GM23338 (cell line): ENCODE data around the gene C4BPB. TPM values are rescaled to one million over a fixed set of nuclear protein-coding genes. Genes with fewer than 3 reads are reported as not detected.
A peak's percentile ranks its signal among the peaks of the same experiment; 100 is the strongest.

Source experiments
- ATAC-seq: fragments of 200-7000 bp; cut with Tn5 transposase; 3 replicates; pipeline ENCODE4 v1.9.1; 2020
- DNase-seq: peaks from one replicate; pipeline ENCODE4 v3.0.0-alpha.2; 2015; ENCODE audit warnings: low spot score
- H2AFZ ChIP-seq: fragments of 200-600 bp; sonication (generic); 2 replicates; pipeline ENCODE4 v1.8.0; 2016; ENCODE audit warnings: antibody characterized with exemption, mild to moderate bottlenecking, moderate library complexity
- H3F3A ChIP-seq: fragments of 200-600 bp; sonication (generic); replicated peaks from 2 replicates; pipeline ENCODE4 v1.8.0; 2017; ENCODE audit warnings: antibody characterized with exemption, mixed run types, low read depth
- H3K27ac ChIP-seq: fragments of 200-600 bp; sonication (generic); 2 replicates; pipeline ENCODE4 v1.6.1; 2016; ENCODE audit warnings: low read depth
- H3K27me3 ChIP-seq: fragments of 200-600 bp; sonication (generic); 2 replicates; pipeline ENCODE4 v1.8.0; 2016; ENCODE audit warnings: mild to moderate bottlenecking, mixed run types, moderate library complexity; ENCODE audit not compliant: insufficient read depth
- H3K36me3 ChIP-seq: fragments of 200-600 bp; sonication (generic); 2 replicates; pipeline ENCODE4 v1.8.0; 2016; ENCODE audit warnings: mild to moderate bottlenecking; ENCODE audit not compliant: insufficient read depth
- H3K4me1 ChIP-seq: fragments of 200-600 bp; sonication (generic); 2 replicates; pipeline ENCODE4 v1.8.0; 2016; ENCODE audit warnings: mild to moderate bottlenecking, moderate library complexity; ENCODE audit not compliant: insufficient read depth
- H3K4me2 ChIP-seq: fragments of 200-600 bp; sonication (generic); 2 replicates; pipeline ENCODE4 v1.7.1; 2017; ENCODE audit warnings: mixed run types
- H3K4me3 ChIP-seq: fragments of 200-600 bp; sonication (generic); 2 replicates; pipeline ENCODE4 v1.6.1; 2016; ENCODE audit warnings: mixed run types
- H3K79me2 ChIP-seq: fragments of 200-600 bp; sonication (generic); replicated peaks from 2 replicates; pipeline ENCODE4 v1.8.0; 2017; ENCODE audit warnings: mild to moderate bottlenecking; ENCODE audit not compliant: insufficient read depth
- H3K9me2 ChIP-seq: fragments of 200-600 bp; sonication (generic); 2 replicates; pipeline ENCODE4 v1.8.0; 2017; ENCODE audit not compliant: insufficient read depth
- H4K20me1 ChIP-seq: fragments of 200-600 bp; sonication (generic); replicated peaks from 2 replicates; pipeline ENCODE4 v1.8.0; 2017; ENCODE audit warnings: mild to moderate bottlenecking; ENCODE audit not compliant: insufficient read depth
- H3K27ac Mint-ChIP-seq: 2 replicates; pipeline ENCODE4 v1.8.0; 2020; ENCODE audit warnings: inconsistent platforms, mild to moderate bottlenecking, moderate library complexity, mixed read lengths
- H3K27me3 Mint-ChIP-seq: 3 replicates; pipeline ENCODE4 v1.8.0; 2022; ENCODE audit warnings: low read depth, mild to moderate bottlenecking, moderate library complexity, mixed read lengths, inconsistent platforms; ENCODE audit not compliant: insufficient read depth, poor library complexity
- H3K36me3 Mint-ChIP-seq: 3 replicates; pipeline ENCODE4 v1.8.0; 2021; ENCODE audit warnings: low read depth, mild to moderate bottlenecking, inconsistent platforms, moderate library complexity, mixed read lengths
- H3K4me1 Mint-ChIP-seq: 3 replicates; pipeline ENCODE4 v1.8.0; 2020; ENCODE audit warnings: mild to moderate bottlenecking, inconsistent platforms, mixed read lengths
- H3K4me3 Mint-ChIP-seq: 3 replicates; pipeline ENCODE4 v1.8.0; 2021; ENCODE audit warnings: moderate library complexity, mild to moderate bottlenecking, inconsistent platforms, mixed read lengths
- H3K9me3 Mint-ChIP-seq: 3 replicates; pipeline ENCODE4 v1.8.0; 2020; ENCODE audit warnings: moderate library complexity, mild to moderate bottlenecking, inconsistent platforms, mixed read lengths
- CREB1 ChIP-seq: fragments of 250-450 bp; sonication (Bioruptor Pico); IDR thresholded peaks from 2 replicates; pipeline ENCODE4 v1.5.0; 2020; ENCODE audit warnings: low read depth, mild to moderate bottlenecking, moderate library complexity
- EZH2 ChIP-seq: fragments of 200-600 bp; sonication (generic); IDR thresholded peaks from one replicate; pipeline ENCODE4 v1.8.0; 2017; ENCODE audit warnings: antibody characterized with exemption, mild to moderate bottlenecking, low read depth; ENCODE audit not compliant: unreplicated experiment
- EZH2phosphoT487 ChIP-seq: fragments of 200-600 bp; sonication (generic); IDR thresholded peaks from one replicate; pipeline ENCODE4 v1.8.1; 2018; ENCODE audit warnings: antibody characterized with exemption; ENCODE audit not compliant: unreplicated experiment
- NANOG ChIP-seq: IDR thresholded peaks from 2 replicates; pipeline ENCODE4 v1.6.1; 2016; ENCODE audit warnings: antibody characterized with exemption, borderline replicate concordance
- POLR2AphosphoS5 ChIP-seq: IDR thresholded peaks from 2 replicates; pipeline ENCODE4 v1.6.1; 2016; ENCODE audit warnings: antibody characterized with exemption, low read depth
- STAT1 ChIP-seq: IDR thresholded peaks from one replicate; pipeline ENCODE4 v1.6.1; 2016; ENCODE audit warnings: antibody characterized with exemption; ENCODE audit not compliant: unreplicated experiment
- ZNF114 ChIP-seq: fragments of 250-450 bp; sonication (Bioruptor Pico); IDR thresholded peaks from 2 replicates; pipeline ENCODE4 v1.5.0; 2020; ENCODE audit warnings: mild to moderate bottlenecking, moderate library complexity
- ZNF331 ChIP-seq: fragments of 250-450 bp; sonication (Bioruptor Pico); IDR thresholded peaks from 2 replicates; pipeline ENCODE4 v1.5.0; 2020; ENCODE audit warnings: low read depth, mild to moderate bottlenecking, moderate library complexity
- polyA plus RNA-seq: library from polyadenylated mRNA; unstranded; fragments of >200 nt; fragmentation: Nextera tagmentation; extraction: Ambion mirVana; gene quantifications from 2 replicates; pipeline ENCODE4 v1.2.1, GENCODE V29; 2016
- total RNA-seq: library from RNA; depleted of rRNA; stranded (reverse); fragments of >200 nt; shearing (Covaris generic); gene quantifications from 2 replicates; pipeline ENCODE4 v1.2.3, GENCODE V29; 2014
- TF ChIP-seq, protein P1 (sequence below): IDR thresholded peaks from 2 replicates; pipeline ENCODE4 v1.6.1; 2016; ENCODE audit warnings: antibody characterized with exemption
- TF ChIP-seq, protein P2 (sequence below), 2 experiments: fragments of 200-600 bp in 1 of 2; sonication (generic) in 1 of 2; conservative IDR thresholded peaks; 2 replicates each; pipeline versions ENCODE4 v1.5.1 to v1.6.1; 2016 to 2017; ENCODE audit warnings: antibody characterized with exemption in 2 of 2, low read depth in 2 of 2, mild to moderate bottlenecking in 2 of 2, moderate library complexity in 1 of 2
- TF ChIP-seq, protein P3 (sequence below): IDR thresholded peaks from one replicate; pipeline ENCODE4 v1.6.1; 2018; ENCODE audit warnings: antibody characterized with exemption; ENCODE audit not compliant: unreplicated experiment

C4BPB gene
- total and polyA plus RNA-seq, 2 experiments from 2014 or later: not detected

DNA sequence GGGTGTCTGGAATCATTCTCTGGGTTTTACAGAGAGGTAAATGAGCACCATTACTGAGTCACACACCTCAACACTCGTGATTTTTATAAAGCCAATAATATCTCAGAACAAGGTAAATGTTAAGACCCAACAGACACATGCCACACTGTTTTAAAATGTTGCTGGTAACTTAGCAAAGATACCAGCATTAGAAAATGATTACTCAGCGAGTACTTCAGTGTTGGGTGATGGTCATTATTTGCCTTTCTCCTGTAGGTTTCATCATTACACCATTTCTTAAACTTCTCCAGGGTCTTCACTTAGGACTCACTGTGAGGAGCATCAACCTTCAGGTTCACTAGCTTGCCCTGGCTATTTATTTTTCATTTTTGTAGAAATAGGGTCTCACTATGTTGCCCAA is 6.9 kb upstream of the C4BPB start:
- Histone ChIP-seq H3K4me1 (peaks cover 3% of the 10 kb centered on the region; the same call in 1 of the 2 replicates), H3K4me3 (no peak overlapping the region), H3K36me3 (no peaks in the 10 kb centered on the region), H3K9me2 (no peaks in the 10 kb centered on the region), H2AFZ (no peak overlapping the region), H3K27me3 (no peaks in the 10 kb centered on the region), H3K79me2 (no peaks in the 10 kb centered on the region), H3F3A (no peaks in the 10 kb centered on the region), H3K4me2 (no peak overlapping the region), H4K20me1 (no peaks in the 10 kb centered on the region), H3K27ac (no peak overlapping the region)
- H3K36me3 Mint-ChIP-seq: no peaks in the 10 kb centered on the region; the same call in 2 of the 3 replicates
- DNase-seq: no peak
- no peak overlapping the region for H3K27ac Mint-ChIP-seq
- H3K4me3 Mint-ChIP-seq: no peak overlapping the region
- TF ChIP-seq EZH2 (no peak), ZNF331 (CRISPR knock-in tag) (no peak), STAT1 (no peak), NANOG (no peak)
- TF ChIP-seq, protein P1, sequence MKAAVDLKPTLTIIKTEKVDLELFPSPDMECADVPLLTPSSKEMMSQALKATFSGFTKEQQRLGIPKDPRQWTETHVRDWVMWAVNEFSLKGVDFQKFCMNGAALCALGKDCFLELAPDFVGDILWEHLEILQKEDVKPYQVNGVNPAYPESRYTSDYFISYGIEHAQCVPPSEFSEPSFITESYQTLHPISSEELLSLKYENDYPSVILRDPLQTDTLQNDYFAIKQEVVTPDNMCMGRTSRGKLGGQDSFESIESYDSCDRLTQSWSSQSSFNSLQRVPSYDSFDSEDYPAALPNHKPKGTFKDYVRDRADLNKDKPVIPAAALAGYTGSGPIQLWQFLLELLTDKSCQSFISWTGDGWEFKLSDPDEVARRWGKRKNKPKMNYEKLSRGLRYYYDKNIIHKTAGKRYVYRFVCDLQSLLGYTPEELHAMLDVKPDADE: no peak
- TF ChIP-seq, protein P2, sequence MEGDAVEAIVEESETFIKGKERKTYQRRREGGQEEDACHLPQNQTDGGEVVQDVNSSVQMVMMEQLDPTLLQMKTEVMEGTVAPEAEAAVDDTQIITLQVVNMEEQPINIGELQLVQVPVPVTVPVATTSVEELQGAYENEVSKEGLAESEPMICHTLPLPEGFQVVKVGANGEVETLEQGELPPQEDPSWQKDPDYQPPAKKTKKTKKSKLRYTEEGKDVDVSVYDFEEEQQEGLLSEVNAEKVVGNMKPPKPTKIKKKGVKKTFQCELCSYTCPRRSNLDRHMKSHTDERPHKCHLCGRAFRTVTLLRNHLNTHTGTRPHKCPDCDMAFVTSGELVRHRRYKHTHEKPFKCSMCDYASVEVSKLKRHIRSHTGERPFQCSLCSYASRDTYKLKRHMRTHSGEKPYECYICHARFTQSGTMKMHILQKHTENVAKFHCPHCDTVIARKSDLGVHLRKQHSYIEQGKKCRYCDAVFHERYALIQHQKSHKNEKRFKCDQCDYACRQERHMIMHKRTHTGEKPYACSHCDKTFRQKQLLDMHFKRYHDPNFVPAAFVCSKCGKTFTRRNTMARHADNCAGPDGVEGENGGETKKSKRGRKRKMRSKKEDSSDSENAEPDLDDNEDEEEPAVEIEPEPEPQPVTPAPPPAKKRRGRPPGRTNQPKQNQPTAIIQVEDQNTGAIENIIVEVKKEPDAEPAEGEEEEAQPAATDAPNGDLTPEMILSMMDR (conservative IDR thresholded peaks at IDR 0.05; ENCODE audit: low read depth in 2 of 2): no peak
- no peaks in the 10 kb centered on the region for H3K9me3 Mint-ChIP-seq
- H3K4me1 Mint-ChIP-seq: peaks cover 28% of the 10 kb centered on the region
- H3K27me3 Mint-ChIP-seq: peaks cover 2% of the 10 kb centered on the region
- ATAC-seq: no peak

DNA sequence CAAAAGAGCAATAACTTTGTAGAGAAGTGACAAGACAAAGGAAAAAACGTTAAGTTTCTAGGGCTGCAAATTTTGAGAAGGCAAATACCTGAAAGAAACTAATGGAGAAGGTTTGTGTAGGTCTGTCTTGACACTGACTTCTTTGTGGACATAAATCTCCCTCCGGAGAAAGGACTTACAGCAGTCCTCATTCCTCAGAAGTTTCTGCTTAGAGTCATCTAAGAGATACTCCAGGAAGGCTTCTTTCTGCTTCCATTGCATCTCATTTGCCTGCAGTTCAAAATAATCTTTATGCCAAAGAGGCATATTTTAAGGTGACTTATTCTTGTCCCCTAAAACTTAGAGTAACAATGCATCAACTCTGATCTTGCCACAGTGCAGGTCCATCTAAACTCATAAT is 4.4 kb upstream of the C4BPB start:
- Histone ChIP-seq H3K4me3 (no peak overlapping the region), H4K20me1 (no peaks in the 10 kb centered on the region), H3K36me3 (no peaks in the 10 kb centered on the region), H3K27ac (no peak overlapping the region), H3K9me2 (no peaks in the 10 kb centered on the region), H3K27me3 (no peaks in the 10 kb centered on the region), H3K79me2 (no peaks in the 10 kb centered on the region), H3K4me2 (peak overlapping the region; percentile 33; the same call in 1 of the 2 replicates), H3F3A (no peaks in the 10 kb centered on the region), H2AFZ (peak overlapping the region; percentile 4), H3K4me1 (no peaks in the 10 kb centered on the region)
- Mint-ChIP-seq H3K36me3 (no peaks in the 10 kb centered on the region), H3K4me3 (no peak overlapping the region), H3K27me3 (no peaks in the 10 kb centered on the region), H3K27ac (no peak overlapping the region), H3K9me3 (no peaks in the 10 kb centered on the region), H3K4me1 (peaks cover 15% of the 10 kb centered on the region)
- DNase-seq (no peak), ATAC-seq (no peak)
- TF ChIP-seq ZNF114 (no peak), EZH2 (no peak), EZH2phosphoT487 (no peak), NANOG (no peak), POLR2AphosphoS5 (no peak), CREB1 (no peak)
- TF ChIP-seq, protein P2 (conservative IDR thresholded peaks at IDR 0.05; ENCODE audit: low read depth in 2 of 2): no peak
- TF ChIP-seq, protein P3, sequence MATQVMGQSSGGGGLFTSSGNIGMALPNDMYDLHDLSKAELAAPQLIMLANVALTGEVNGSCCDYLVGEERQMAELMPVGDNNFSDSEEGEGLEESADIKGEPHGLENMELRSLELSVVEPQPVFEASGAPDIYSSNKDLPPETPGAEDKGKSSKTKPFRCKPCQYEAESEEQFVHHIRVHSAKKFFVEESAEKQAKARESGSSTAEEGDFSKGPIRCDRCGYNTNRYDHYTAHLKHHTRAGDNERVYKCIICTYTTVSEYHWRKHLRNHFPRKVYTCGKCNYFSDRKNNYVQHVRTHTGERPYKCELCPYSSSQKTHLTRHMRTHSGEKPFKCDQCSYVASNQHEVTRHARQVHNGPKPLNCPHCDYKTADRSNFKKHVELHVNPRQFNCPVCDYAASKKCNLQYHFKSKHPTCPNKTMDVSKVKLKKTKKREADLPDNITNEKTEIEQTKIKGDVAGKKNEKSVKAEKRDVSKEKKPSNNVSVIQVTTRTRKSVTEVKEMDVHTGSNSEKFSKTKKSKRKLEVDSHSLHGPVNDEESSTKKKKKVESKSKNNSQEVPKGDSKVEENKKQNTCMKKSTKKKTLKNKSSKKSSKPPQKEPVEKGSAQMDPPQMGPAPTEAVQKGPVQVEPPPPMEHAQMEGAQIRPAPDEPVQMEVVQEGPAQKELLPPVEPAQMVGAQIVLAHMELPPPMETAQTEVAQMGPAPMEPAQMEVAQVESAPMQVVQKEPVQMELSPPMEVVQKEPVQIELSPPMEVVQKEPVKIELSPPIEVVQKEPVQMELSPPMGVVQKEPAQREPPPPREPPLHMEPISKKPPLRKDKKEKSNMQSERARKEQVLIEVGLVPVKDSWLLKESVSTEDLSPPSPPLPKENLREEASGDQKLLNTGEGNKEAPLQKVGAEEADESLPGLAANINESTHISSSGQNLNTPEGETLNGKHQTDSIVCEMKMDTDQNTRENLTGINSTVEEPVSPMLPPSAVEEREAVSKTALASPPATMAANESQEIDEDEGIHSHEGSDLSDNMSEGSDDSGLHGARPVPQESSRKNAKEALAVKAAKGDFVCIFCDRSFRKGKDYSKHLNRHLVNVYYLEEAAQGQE: no peak
